Endothelial cell of umbilical vein (primary cell): ENCODE measurements around the gene BACH2. TPM values are rescaled to one million over a fixed set of nuclear protein-coding genes. Genes with fewer than 3 reads are reported as not detected.

Experiments
- BruUV-seq: library from RNA; stranded (reverse); fragments of 400-500 nt; replicated peaks from 2 replicates; lab custom pipeline; 2021; lab: Mats Ljungman, UMichigan
- CTCF ChIA-PET: fragments of 300-600, 350-600 bp; sonication (Branson Sonifier 250); formaldehyde crosslinking; loops from one replicate; lab custom pipeline; 2021; ENCODE audit warnings: antibody characterized with exemption, inconsistent platforms; lab: Charles Lee
- POLR2A ChIA-PET: fragments of 300-600, 350-600 bp; sonication (Branson Sonifier 250); formaldehyde crosslinking; loops from one replicate; lab custom pipeline; 2021; ENCODE audit warnings: antibody characterized with exemption, inconsistent platforms; lab: Charles Lee
- DNase-seq: peaks from one replicate; pipeline ENCODE4 v3.0.0-alpha.2; 2011; ENCODE audit warnings: low read depth, low spot score
- FAIRE-seq: peaks from 2 replicates; lab custom pipeline; 2011; peaks lifted over from hg19 to GRCh38; lab: Jason Lieb, UNC
- H2AFZ ChIP-seq: 2 replicates; pipeline ENCODE4 v1.6.0; 2012; ENCODE audit warnings: low read depth, low read length, control low read depth, inconsistent platforms
- H3K27ac ChIP-seq: 2 replicates; pipeline ENCODE4 v1.5.1; 2011; ENCODE audit warnings: low read depth, mild to moderate bottlenecking, control low read depth, low read length, moderate library complexity; ENCODE audit not compliant: insufficient read depth
- H3K27me3 ChIP-seq, 2 experiments: 2 replicates each; pipeline versions ENCODE4 v1.6.0 to v1.6.1; 2011; ENCODE audit warnings: low read length in 2 of 2, mixed read lengths in 1 of 2; ENCODE audit not compliant: control insufficient read depth in 2 of 2, insufficient read depth in 2 of 2
- H3K36me3 ChIP-seq, 2 experiments: 2 replicates in 1 of 2; 3 replicates in 1 of 2; pipeline ENCODE4 v1.5.1; 2011; ENCODE audit warnings: low read length in 2 of 2, mild to moderate bottlenecking in 1 of 2, moderate library complexity in 1 of 2; ENCODE audit not compliant: control insufficient read depth in 2 of 2, insufficient read depth in 2 of 2; ENCODE audit errors: extremely low read depth in 1 of 2
- H3K4me1 ChIP-seq: 3 replicates; pipeline ENCODE4 v1.5.1; 2011; ENCODE audit warnings: mild to moderate bottlenecking, low read length; ENCODE audit not compliant: control insufficient read depth, insufficient read depth; ENCODE audit errors: extremely low read depth
- H3K4me2 ChIP-seq: 2 replicates; pipeline ENCODE4 v1.6.1; 2011; ENCODE audit warnings: low read length, control low read depth, mixed read lengths; ENCODE audit not compliant: insufficient read depth
- H3K4me3 ChIP-seq, 3 experiments: fragments of 200-600 bp in 1 of 3; sonication (generic), shearing (Covaris generic) in 1 of 3; replicated peaks in 1 of 3; 2 replicates each; pipeline ENCODE4 v1.5.1; 2011 to 2016; ENCODE audit warnings: control low read depth in 3 of 3, low read length in 3 of 3, mild to moderate bottlenecking in 2 of 3, inconsistent platforms in 1 of 3, low read depth in 1 of 3, moderate library complexity in 1 of 3; ENCODE audit not compliant: insufficient read depth in 1 of 3
- H3K79me2 ChIP-seq: 2 replicates; pipeline ENCODE4 v1.6.0; 2012; ENCODE audit warnings: low read length, inconsistent platforms; ENCODE audit not compliant: control insufficient read depth, insufficient read depth
- H3K9ac ChIP-seq: replicated peaks from 2 replicates; pipeline ENCODE3; 2011; ENCODE audit warnings: low read length, control low read depth; ENCODE audit not compliant: insufficient read depth; ENCODE audit errors: extremely low read depth
- H3K9me1 ChIP-seq: replicated peaks from 3 replicates; pipeline ENCODE4 v1.6.0; 2011; ENCODE audit warnings: mild to moderate bottlenecking, low read length; ENCODE audit not compliant: control insufficient read depth, insufficient read depth; ENCODE audit errors: extremely low read depth
- H3K9me3 ChIP-seq: replicated peaks from 2 replicates; pipeline ENCODE4 v1.5.1; 2012; ENCODE audit warnings: low read length, inconsistent platforms; ENCODE audit not compliant: control insufficient read depth, insufficient read depth
- H4K20me1 ChIP-seq: replicated peaks from 2 replicates; pipeline ENCODE3; 2011; ENCODE audit warnings: mild to moderate bottlenecking, low read length; ENCODE audit not compliant: control insufficient read depth, insufficient read depth; ENCODE audit errors: extremely low read depth
- CTCF ChIP-seq, 2 donors: IDR thresholded peaks; 1 replicate in 1 of 2; 2 replicates in 1 of 2; pipeline ENCODE4 v1.5.1; 2011; ENCODE audit warnings: low read length in 2 of 2, mild to moderate bottlenecking in 2 of 2, moderate library complexity in 2 of 2, control low read depth in 1 of 2, inconsistent platforms in 1 of 2, low read depth in 1 of 2; ENCODE audit not compliant: insufficient read depth in 1 of 2; ENCODE audit errors: extremely low read depth in 1 of 2
- EZH2 ChIP-seq: IDR thresholded peaks from 2 replicates; pipeline ENCODE4 v1.6.1; 2012; ENCODE audit warnings: borderline replicate concordance, low read depth, mild to moderate bottlenecking, moderate library complexity, low read length, inconsistent platforms; ENCODE audit not compliant: severe bottlenecking
- FOS ChIP-seq: IDR thresholded peaks from 2 replicates; pipeline ENCODE4 v1.6.1; 2011; ENCODE audit warnings: mild to moderate bottlenecking, low read length, moderate library complexity, borderline replicate concordance; ENCODE audit not compliant: insufficient read depth
- GATA2 ChIP-seq: IDR thresholded peaks from 2 replicates; pipeline ENCODE4 v1.7.0; 2011; ENCODE audit warnings: low read depth, mild to moderate bottlenecking, moderate library complexity, mixed read lengths, low read length; ENCODE audit not compliant: insufficient read length, insufficient read depth
- JUN ChIP-seq: IDR thresholded peaks from 2 replicates; pipeline ENCODE4 v1.6.1; 2011; ENCODE audit warnings: borderline replicate concordance, low read depth; ENCODE audit not compliant: insufficient read length, insufficient read depth
- MAX ChIP-seq: IDR thresholded peaks from 2 replicates; pipeline ENCODE4 v1.6.1; 2011; ENCODE audit not compliant: insufficient read depth, insufficient read length
- MYC ChIP-seq: IDR thresholded peaks from one replicate; pipeline ENCODE4 v1.6.1; 2011; ENCODE audit warnings: mild to moderate bottlenecking, low read depth, low read length
- POLR2A ChIP-seq: IDR thresholded peaks from 2 replicates; pipeline ENCODE4 v1.6.1; 2012; ENCODE audit warnings: low read depth, mild to moderate bottlenecking, control low read depth, low read length
- POLR2AphosphoS5 ChIP-seq: IDR thresholded peaks from 2 replicates; pipeline ENCODE4 v1.6.1; 2012; ENCODE audit warnings: low read depth, mild to moderate bottlenecking, control low read depth, low read length, moderate library complexity; ENCODE audit not compliant: insufficient read depth
- dilution Hi-C: fragments of 300-500 bp; cut with MboI; formaldehyde crosslinking; loops from one replicate; pipeline ENCODE4 v1.15.0; 2019; ENCODE audit warnings: low sequenced_read_pairs; ENCODE audit not compliant: extremely low pct_ligation_motif_present
- intact Hi-C: fragments of 100-400 bp; cut with micrococcal nuclease; formaldehyde crosslinking; loops from one replicate; pipeline ENCODE4 v1.10.0; 2022
- polyA plus RNA-seq, 4 experiments: library from polyadenylated mRNA; depleted of rRNA in 3 of 4; stranded (reverse) in 3 of 4; unstranded in 1 of 4; fragments of >200 nt; gene quantifications; 2 replicates each; pipeline versions ENCODE4 v1.2.1 to v1.2.3, GENCODE V29; 2011 to 2012; ENCODE audit warnings: missing spikeins in 1 of 4
- total RNA-seq: library from RNA; stranded (reverse); gene quantifications from 2 replicates; pipeline ENCODE4 v1.2.3, GENCODE V29; 2021

The BACH2 gene
- total and polyA plus RNA-seq, 2 donors (not counting 3 experiments of a cell fraction or from before 2014, with no cell fraction given), result 1.7 to 5.6 TPM

- BruUV-seq, result no TSS peak
Observed at GRCh38 chr6:90105506-90106170, 191.0 kb downstream of the BACH2 start.

More at GRCh38 chr6:90105506-90106170, 191.0 kb downstream of the BACH2 start:
- ChIA-PET POLR2A (no interaction called here), CTCF (interaction anchor here (0.6 to 1.5 kb wide), 5 partner anchors 8 to 322 kb away, joined by 3 to 4 read pairs (median 3); no protein-coding TSS in a partner anchor)
- H3K9me3 ChIP-seq, result no peaks in the 10 kb centered on the region
- no peak overlapping the region for H2AFZ ChIP-seq
- no peaks in the 10 kb centered on the region for H3K27me3 ChIP-seq
- H3K9me1 ChIP-seq, result no peaks in the 10 kb centered on the region
- intact Hi-C loops, result no loop called here
- H3K4me3 ChIP-seq, result no peak overlapping the region
- H4K20me1 ChIP-seq, result no peaks in the 10 kb centered on the region
- H3K4me2 ChIP-seq, result no peak overlapping the region
- H3K9ac ChIP-seq, result no peak overlapping the region
- H3K36me3 ChIP-seq, result no peaks in the 10 kb centered on the region
- dilution Hi-C loops, result no loop called here
- H3K4me1 ChIP-seq, result no peaks in the 10 kb centered on the region
- no peak for TF ChIP-seq MYC
- TF ChIP-seq POLR2AphosphoS5, result no peak
- TF ChIP-seq GATA2, result no peak
- TF ChIP-seq FOS, result no peak
- TF ChIP-seq EZH2, result no peak
- TF ChIP-seq JUN, result no peak
- no peak for TF ChIP-seq CTCF (IDR thresholded peaks at IDR 0.05; ENCODE audit: extremely low read depth in 1 of 2, insufficient read depth in 1 of 2, low read depth in 1 of 2, low read length in 2 of 2)
- no peak for TF ChIP-seq MAX
- TF ChIP-seq POLR2A, result no peak
- DNase-seq (no peak), FAIRE-seq (no peak)
- no peak overlapping the region for H3K27ac ChIP-seq
- no peaks in the 10 kb centered on the region for H3K79me2 ChIP-seq
